Breast epithelium (tissue), 3 donors: ENCODE measurements around the gene FOXD4L6.
"Not testable (repeated sequence)": the region's sequence is repeated elsewhere in the genome, so short reads cannot be mapped to it uniquely, and the experiment has no call there.

Experiments used
- CTCF ChIP-seq, 3 donors: fragments of 450-650 bp; IDR thresholded peaks; one replicate each; pipeline ENCODE4 v1.5.1; 2016 to 2017; ENCODE audit warnings: antibody characterized with exemption in 3 of 3, mild to moderate bottlenecking in 3 of 3, moderate library complexity in 3 of 3
- POLR2A ChIP-seq: fragments of 450-650 bp; IDR thresholded peaks from one replicate; pipeline ENCODE4 v1.6.1; 2016; ENCODE audit warnings: antibody characterized with exemption, mild to moderate bottlenecking, moderate library complexity

- not testable (repeated sequence) for TF ChIP-seq CTCF (IDR thresholded peaks at IDR 0.05); POLR2A
Measured at GRCh38 chr9:41128581-41128980, at the start of gene FOXD4L6.
